Epithelial cell of proximal tubule (primary cell): ENCODE data around the gene AOPEP. TPM values are rescaled to one million over a fixed set of nuclear protein-coding genes. Genes with fewer than 3 reads are reported as not detected.

Experiments used
- DNase-seq: peaks from one replicate; pipeline ENCODE4 v3.0.0-alpha.2; 2011; ENCODE audit warnings: low read depth
- H3K4me3 ChIP-seq: 2 replicates; pipeline ENCODE4 v1.5.1; 2011; ENCODE audit warnings: low read depth, mild to moderate bottlenecking, low read length
- CTCF ChIP-seq: conservative IDR thresholded peaks from 2 replicates; pipeline ENCODE4 v1.5.1; 2012; ENCODE audit warnings: low read depth, mild to moderate bottlenecking, low read length
- total RNA-seq: library from RNA; depleted of rRNA; stranded (reverse); fragments of >200 nt; gene quantifications from 2 replicates; pipeline ENCODE4 v1.2.3, GENCODE V29; 2015

Gene AOPEP
- total RNA-seq, 1 donor from 2014 or later, result 27.0 TPM

DNA sequence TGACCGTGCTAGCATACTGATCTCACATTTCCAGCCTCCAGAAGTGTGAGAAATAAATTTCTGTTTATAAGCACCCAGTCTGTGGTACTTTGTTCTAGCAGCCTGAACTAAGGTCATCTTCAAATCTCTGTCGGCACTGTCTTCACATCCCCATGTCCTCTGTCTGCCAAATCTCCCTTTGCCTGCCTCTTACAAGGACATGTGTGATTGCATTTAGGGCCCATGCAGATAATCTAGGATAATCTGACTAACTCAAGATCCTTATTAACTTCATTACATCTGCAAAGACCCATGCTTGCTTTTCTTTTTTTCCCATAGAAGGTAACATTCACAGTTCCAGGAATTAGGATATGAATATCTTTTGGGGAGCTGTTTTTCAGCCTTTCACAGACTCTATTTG lies 132.7 kb downstream of the AOPEP start:
- TF ChIP-seq CTCF, result no peak
- H3K4me3 ChIP-seq, result no peak overlapping the region
- no peak for DNase-seq

DNA sequence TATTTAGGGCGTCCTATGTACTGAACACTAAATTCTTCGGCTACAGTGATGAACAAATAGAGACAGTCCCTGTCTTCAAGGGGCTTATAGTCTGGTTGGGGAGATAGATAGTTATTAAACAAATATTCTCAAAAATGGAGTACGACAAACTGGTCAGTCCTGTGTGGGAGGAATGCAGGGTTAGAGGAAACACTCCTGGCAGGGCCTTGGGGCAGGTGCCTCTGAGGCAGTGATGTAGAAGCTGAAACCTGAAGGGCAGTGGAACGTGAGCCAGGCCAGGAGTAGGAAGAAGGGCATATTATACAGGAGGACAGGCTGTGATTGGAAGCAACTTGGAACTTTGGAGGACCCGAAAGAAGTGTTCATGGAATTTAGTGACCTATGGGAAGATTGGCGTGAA lies 133.4 kb downstream of the AOPEP start:
- TF ChIP-seq CTCF, result no peak
- no peak overlapping the region for H3K4me3 ChIP-seq
- no peak for DNase-seq

DNA sequence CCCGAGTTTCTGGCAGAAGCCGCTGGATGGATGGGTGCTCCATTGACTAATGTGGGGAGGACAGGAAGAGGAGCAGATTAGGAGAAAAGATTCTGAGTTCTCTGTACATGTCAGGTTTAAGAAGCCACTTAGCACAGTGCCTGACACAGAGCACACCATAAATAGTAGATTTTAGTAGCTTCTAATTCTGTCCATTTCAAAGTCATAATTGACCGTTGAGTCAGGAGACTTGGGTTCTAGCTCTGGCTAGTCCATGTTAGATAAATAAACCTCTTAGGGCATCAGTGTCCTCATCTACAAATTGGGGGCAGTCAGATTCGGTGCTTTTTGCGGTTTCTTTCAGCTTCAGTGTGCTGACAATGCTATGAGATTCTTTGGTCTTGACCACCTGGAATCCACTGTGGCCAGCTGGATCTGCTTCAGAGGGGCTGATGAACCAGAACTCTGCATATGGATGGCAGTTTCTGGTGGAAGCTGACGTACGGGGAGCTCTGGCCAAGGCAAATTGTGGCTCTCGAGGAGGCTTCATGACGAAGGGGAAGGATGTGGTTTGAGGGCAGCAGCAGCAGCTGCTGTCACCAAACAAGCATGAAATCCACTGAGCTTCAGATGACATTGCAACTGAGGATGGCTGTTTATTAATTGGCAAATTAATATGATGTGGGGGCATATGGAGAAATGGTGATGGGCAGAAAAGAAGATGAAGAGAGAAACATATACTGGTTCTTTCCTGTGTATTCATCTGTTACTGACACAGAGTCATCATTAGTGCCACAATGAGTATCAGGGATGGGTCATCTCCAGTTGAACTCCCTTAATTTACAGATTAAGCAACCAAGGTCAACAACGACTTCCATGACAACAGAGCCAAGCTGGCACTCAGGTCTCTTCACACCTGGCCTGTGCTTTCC lies 134.4 kb downstream of the AOPEP start:
- no peak for TF ChIP-seq CTCF
- no peak for DNase-seq
- H3K4me3 ChIP-seq, result no peak overlapping the region

DNA sequence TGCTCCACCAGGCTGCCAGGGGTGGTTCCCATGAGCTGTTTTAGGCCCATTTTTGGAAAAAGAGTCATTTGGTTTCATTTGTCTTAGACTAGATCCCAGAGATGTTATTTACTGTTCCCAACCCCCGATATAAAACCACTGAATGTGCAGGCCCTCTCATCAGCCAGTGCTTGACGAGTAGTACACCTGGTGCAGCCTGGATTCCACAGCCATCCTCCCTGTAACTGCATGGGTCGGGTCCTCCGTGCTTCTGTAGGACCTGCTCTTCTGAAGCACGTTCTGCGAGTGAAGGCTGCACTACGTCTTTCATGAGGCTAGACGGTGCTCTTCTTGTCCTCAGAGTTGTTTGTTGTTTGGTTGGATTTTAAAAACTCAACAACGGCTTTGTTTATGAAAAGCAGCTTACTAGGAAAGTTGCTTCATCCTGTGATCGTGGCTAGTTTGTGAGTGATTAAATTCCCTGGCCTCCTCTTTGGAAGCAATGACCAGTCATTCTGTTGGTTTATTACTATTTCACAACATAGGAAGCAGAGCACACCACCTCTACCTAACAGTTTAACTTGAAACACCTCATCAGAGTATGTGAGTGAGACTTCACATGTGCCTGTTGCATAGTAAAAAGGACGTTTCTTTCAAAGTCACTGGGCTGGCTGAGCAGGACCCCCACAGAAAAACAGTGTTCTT lies 135.2 kb downstream of the AOPEP start:
- peak; percentile 75 for DNase-seq
- TF ChIP-seq CTCF, result no peak
- H3K4me3 ChIP-seq, result no peak overlapping the region

DNA sequence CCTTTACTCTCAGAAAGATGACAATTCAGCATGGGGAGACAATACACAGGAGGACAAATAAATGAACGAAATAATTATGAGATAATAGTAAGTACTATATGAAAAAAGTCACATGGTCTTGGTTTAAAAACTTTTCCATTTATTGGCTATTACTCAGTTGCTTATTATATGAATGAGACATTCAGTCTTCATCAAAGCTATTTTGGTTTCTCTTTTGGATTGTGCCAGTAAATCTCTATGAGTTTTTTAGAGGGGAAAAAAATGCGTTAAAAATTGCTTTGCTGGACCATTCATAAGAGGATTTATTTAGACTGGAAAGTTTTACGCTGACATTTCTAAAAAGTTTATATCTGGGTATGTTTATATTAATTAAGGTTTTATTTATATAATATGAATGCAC lies 137.7 kb downstream of the AOPEP start:
- TF ChIP-seq CTCF, result no peak
- H3K4me3 ChIP-seq, result no peak overlapping the region
- no peak for DNase-seq

- no peak for TF ChIP-seq CTCF
- no peak overlapping the region for H3K4me3 ChIP-seq
- no peak for DNase-seq
Observed at GRCh38 chr9:94864862-94865509, 138.5 kb downstream of the AOPEP start.
